Fibroblast of skin of left quadriceps (primary cell): Measurements from ENCODE around the gene KRTAP5-5.

Experiments
- DNase-seq, 2 experiments: peaks; one replicate each; pipeline ENCODE4 v3.0.0-alpha.2; 2013; ENCODE audit warnings: low read depth in 2 of 2

KRTAP5-5 gene

GRCh38 chr11:1674173-1675131, 44.9 kb downstream of the KRTAP5-5 start:
- DNase-seq = no peak

- DNase-seq = no peak
Observed at GRCh38 chr11:1675536-1676228, 46.1 kb downstream of the KRTAP5-5 start.

GRCh38 chr11:1676229-1676740, 46.7 kb downstream of the KRTAP5-5 start:
- no peak for DNase-seq

- no peak for DNase-seq
Observed at GRCh38 chr11:1679881-1680280, 50.3 kb downstream of the KRTAP5-5 start.
